GM19351 (cell line): ENCODE measurements around the gene SLC25A18.
"Not testable (repeated sequence)": the region's sequence is repeated elsewhere in the genome, so short reads cannot be mapped to it uniquely, and the experiment has no call there.

Experiments used
- ATAC-seq: cut with Tn5 transposase; IDR thresholded peaks from one replicate; pipeline ENCODE4 v1.9.1; 2021; ENCODE audit warnings: mild to moderate bottlenecking, moderate library complexity; ENCODE audit not compliant: unreplicated experiment

SLC25A18 gene

GRCh38 chr22:17562906-17563870 is at the start of gene SLC25A18:
SLC25A18 (plus strand) TSS chr22:17563498; CDS start chr22:17579945, 16,447 bp downstream.
- ATAC-seq: no peak

GRCh38 chr22:17513612-17514011 is 49.7 kb upstream of the SLC25A18 start:
- ATAC-seq: no peak

DNA sequence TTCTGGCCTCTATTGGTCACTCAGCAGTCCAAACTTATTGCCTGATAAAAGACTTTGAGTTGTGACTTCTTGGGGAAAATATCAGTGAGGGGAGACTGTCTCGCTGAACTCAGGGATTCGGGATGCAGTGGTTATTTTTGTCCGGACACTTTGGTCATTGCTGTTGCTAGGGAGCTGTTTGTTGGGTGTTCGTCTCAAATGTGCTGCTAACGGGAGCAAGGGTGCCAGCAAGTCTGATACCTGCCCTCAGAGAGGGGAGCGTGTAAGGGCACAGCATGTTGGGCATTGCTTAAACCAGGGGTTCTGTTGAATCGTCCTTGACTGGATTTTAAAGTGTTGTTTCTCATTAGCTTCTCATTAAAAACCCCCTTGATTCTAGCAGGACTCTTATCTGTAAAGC is 49.2 kb upstream of the SLC25A18 start:
- ATAC-seq: no peak

DNA sequence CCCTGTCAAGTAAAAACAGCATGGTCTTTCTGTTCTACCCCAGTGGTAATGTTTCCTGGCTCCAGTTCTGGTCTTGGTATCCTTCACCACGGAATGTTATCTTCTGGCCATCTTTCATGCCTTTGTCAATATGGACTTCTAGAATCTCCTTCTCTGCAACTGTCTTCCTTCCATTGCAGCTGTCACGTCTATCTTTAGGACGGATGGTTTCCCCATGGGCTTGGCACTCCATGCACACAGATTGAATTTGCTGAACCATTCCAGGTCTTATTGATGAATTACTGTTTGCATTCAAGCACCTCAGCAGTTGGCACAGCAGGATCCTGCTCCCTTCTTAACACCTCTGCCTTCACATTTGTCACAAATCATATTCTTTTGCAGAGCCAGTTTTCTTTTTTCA is 44.9 kb upstream of the SLC25A18 start:
- ATAC-seq: no peak

DNA sequence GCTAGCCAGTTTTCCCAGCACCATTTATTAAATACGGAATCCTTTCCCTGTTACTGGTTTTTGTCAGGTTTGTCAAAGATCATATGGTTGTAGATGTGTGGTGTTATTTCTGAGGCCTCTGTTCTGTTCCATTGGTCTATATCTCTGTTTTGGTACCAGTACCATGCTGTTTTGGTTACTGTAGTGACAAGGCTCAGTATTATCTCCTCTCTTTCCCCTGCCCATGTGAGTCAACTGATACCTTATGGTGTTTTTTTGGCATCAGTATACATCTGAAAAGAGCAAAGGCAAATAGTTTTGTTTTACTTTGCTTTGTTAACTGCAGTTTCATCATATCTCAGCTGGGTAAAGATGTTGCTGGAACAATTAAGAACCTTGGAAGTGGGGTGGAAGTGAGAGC is 41.3 kb upstream of the SLC25A18 start:
- ATAC-seq: not testable (repeated sequence)

DNA sequence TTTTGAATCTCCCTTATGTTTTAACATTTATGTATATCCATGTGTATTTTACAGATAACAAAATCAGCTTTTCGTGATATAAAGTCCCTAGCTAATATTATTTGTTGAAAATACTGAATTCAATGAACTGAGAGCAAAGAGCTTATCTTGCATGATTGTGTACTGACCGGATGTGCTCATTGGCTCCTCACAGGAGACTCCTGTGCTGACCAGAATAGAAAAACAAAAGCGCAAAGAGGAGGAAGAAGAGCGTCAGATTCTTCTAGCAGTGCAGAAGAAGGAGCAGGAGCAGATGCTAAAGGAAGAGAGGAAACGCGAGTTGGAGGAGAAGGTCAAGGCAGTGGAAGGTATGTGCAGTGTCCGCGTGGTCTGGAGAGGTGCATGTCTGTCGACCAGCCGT is 39.4 kb upstream of the SLC25A18 start:
- no peak for ATAC-seq

- ATAC-seq: no peak
Observed at GRCh38 chr22:17536269-17536668, 27.0 kb upstream of the SLC25A18 start.

DNA sequence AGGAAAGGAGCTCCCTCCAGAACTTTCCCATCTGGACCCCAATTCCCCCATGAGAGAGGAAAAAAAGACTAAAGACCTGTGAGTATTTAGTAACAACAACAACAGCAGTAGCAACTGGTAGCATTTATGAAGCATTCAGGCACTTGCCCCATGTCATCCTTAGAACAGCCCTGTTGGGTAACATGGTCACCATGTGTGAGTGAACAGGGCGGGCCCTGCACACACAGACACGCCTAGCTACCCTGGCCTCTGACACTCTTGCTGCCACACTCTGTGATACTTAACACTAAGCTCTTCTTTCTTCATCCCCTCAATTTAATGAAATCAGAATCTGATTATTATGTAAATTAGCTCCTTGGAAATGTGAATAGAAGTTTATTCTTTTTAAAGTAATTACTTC is 26.1 kb upstream of the SLC25A18 start:
- no peak for ATAC-seq

GRCh38 chr22:17540481-17540880 is 22.8 kb upstream of the SLC25A18 start:
- ATAC-seq: no peak

DNA sequence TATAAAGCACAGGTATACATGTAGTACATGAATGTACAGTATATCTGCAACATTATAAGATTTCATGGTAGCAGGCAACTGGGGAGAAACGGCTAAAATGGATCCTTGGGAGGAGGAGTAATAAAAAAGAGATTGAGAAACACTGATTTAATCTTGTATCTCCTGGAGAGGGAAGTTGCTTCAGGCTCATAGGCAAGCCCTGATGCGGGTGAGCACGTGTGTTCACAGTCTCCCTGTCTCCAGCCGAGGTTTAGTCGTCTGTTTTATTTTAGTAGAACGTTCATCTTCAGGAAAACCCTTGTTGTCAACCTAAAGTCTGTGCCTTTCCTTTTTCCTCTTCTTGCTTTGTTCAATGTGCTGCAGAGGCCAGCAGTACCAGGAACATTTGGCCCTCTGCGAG is 21.8 kb upstream of the SLC25A18 start:
- ATAC-seq: no peak

DNA sequence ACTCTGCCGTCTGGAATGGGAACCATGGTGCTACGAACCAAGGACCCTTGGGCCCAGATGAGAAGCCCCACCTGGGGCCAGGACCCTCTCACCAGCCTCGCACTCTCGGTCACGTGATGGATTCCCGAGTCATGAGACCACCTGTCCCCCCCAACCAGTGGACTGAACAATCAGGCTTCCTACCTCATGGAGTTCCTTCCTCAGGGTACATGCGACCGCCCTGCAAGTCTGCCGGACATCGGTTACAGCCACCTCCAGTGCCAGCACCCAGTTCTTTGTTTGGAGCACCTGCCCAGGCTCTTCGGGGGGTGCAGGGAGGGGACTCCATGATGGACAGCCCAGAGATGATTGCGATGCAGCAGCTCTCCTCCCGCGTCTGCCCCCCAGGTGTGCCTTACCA is 20.8 kb upstream of the SLC25A18 start:
- ATAC-seq: no peak

GRCh38 chr22:17548010-17548755 is 15.1 kb upstream of the SLC25A18 start:
- no peak for ATAC-seq

DNA sequence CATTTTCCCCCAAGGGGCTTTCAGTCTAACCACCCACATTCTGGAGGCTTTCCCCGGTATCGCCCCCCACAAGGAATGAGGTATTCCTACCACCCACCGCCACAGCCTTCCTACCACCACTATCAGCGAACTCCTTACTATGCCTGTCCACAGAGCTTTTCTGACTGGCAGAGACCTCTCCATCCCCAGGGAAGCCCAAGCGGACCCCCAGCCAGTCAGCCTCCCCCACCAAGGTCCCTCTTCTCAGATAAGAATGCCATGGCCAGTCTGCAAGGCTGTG is 14.6 kb upstream of the SLC25A18 start:
- ATAC-seq: no peak

GRCh38 chr22:17549183-17549582 is 14.1 kb upstream of the SLC25A18 start:
- ATAC-seq: no peak

DNA sequence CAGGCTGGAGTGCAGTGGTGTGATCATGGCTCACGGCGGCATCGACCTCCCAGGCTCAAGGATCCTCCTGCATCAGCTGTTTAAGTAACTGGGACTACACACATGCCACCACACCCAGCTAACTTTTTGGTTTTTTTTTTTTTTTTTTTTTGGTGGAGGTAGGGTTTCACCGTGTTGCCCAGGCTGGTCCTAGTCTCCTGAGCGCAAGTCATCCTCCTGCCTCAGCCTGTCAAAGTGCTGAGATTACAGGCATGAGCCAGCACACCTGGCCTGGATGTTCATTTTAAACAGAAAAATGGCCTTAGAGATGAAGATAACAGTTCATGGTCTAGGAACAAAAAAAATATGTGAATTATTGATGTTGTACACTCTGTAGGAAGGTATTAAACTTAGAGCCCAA is 13.6 kb upstream of the SLC25A18 start:
- ATAC-seq: no peak

- no peak for ATAC-seq
Observed at GRCh38 chr22:17552737-17553136, 10.6 kb upstream of the SLC25A18 start.

DNA sequence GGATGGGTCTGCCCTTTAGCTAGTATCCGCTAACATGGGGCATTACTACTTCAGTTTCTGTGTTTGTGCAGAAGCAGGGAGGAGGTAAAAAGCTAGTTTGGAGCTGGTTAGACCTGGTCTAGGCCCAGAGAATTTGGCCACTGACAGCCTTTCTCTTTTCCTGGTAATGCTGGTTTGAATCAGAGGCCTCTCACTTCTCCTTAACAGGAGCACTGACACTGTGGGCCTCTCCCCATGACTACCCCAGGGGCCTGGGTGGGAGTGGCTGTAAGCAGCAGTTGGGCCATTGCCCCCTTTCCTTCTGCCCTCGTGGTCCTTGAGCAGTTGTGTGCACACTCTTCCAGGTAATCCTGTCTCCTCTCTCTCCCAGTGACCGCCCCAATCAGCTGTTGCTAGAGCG is 8.5 kb upstream of the SLC25A18 start:
- ATAC-seq: no peak

- ATAC-seq: no peak
Observed at GRCh38 chr22:17559188-17559587, 4.1 kb upstream of the SLC25A18 start.

- no peak for ATAC-seq
Observed at GRCh38 chr22:17563936-17564391, 666 bp downstream of the SLC25A18 start.

DNA sequence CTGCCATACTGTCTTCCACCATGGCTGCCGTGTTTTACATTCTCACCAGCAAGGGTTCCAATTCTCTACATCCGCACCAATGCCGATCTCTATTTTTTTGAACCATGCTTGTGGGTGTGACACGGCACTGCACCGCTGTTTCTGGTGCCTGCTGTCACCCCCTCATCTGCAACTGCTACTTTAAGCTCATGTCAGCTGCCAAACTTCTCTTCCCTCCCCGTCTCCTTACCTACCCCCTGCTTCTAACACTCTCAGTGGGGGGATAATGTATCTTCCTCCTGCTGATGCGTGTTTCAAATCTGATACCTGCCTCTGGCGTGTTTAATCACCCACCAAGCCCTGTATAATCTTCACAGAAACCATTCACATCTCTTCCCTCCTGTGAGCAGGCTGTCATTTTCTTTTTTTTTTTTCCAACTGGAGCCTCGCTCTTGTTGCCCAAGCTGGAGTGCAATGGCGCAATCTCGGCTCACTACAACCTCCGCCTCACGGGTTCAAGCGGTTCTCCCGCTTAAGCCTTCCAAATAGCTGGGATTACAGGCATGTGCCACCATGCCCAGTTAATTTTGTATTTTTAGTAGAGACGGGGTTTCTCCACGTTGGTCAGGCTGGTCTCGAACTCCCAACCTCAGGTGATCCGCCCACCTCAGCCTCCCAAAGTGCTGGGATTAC is 2.9 kb downstream of the SLC25A18 start:
- not testable (repeated sequence) for ATAC-seq

GRCh38 chr22:17566776-17567175 is 3.5 kb downstream of the SLC25A18 start:
- no peak for ATAC-seq
